Trophoblast cell (in vitro differentiated cells and primary cell): ENCODE results near the gene DNAJC4.

Source experiments
- DNase-seq, 2 donors: peaks; one replicate each; pipeline ENCODE4 v3.0.0-alpha.2; 2016
- H2AFZ ChIP-seq: 2 replicates; pipeline ENCODE4 v1.6.1; 2013; ENCODE audit warnings: low read length, moderate library complexity, mild to moderate bottlenecking; ENCODE audit not compliant: insufficient read depth, poor library complexity
- H2AK5ac ChIP-seq: 2 replicates; pipeline ENCODE4 v1.6.1; 2013; ENCODE audit warnings: mild to moderate bottlenecking, low read length
- H2BK120ac ChIP-seq: 2 replicates; pipeline ENCODE4 v1.6.1; 2013; ENCODE audit warnings: low read length, mild to moderate bottlenecking, moderate library complexity; ENCODE audit not compliant: insufficient read depth, poor library complexity
- H2BK12ac ChIP-seq: 2 replicates; pipeline ENCODE4 v1.6.1; 2013; ENCODE audit warnings: mild to moderate bottlenecking, low read length, moderate library complexity
- H2BK5ac ChIP-seq: 2 replicates; pipeline ENCODE4 v1.6.1; 2013; ENCODE audit warnings: low read length, low read depth, moderate library complexity, mild to moderate bottlenecking; ENCODE audit not compliant: poor library complexity
- H3K14ac ChIP-seq: 2 replicates; pipeline ENCODE4 v1.6.1; 2013; ENCODE audit warnings: mild to moderate bottlenecking, low read length
- H3K18ac ChIP-seq: 2 replicates; pipeline ENCODE4 v1.6.1; 2013; ENCODE audit warnings: mild to moderate bottlenecking, low read length
- H3K23ac ChIP-seq: 2 replicates; pipeline ENCODE4 v1.6.1; 2013; ENCODE audit warnings: low read length
- H3K27ac ChIP-seq: 2 replicates; pipeline ENCODE4 v1.5.1; 2013; ENCODE audit warnings: low read depth, mild to moderate bottlenecking, inconsistent platforms, low read length, moderate library complexity
- H3K27me3 ChIP-seq: 2 replicates; pipeline ENCODE4 v1.6.1; 2013; ENCODE audit warnings: inconsistent platforms, mild to moderate bottlenecking, low read length, moderate library complexity; ENCODE audit not compliant: insufficient read depth
- H3K36me3 ChIP-seq, 2 experiments: 1 replicate in 1 of 2; 2 replicates in 1 of 2; pipeline ENCODE4 v1.6.1; 2013; ENCODE audit warnings: low read length in 2 of 2, mild to moderate bottlenecking in 2 of 2, moderate library complexity in 1 of 2; ENCODE audit not compliant: insufficient read depth in 2 of 2, control insufficient read depth in 1 of 2
- H3K4ac ChIP-seq: 2 replicates; pipeline ENCODE4 v1.6.1; 2013; ENCODE audit warnings: low read depth, mild to moderate bottlenecking, low read length, moderate library complexity
- H3K4me1 ChIP-seq, 2 experiments: 1 replicate in 1 of 2; 2 replicates in 1 of 2; pipeline ENCODE4 v1.6.1; 2013; ENCODE audit warnings: low read length in 2 of 2, mild to moderate bottlenecking in 2 of 2, moderate library complexity in 1 of 2; ENCODE audit not compliant: insufficient read depth in 2 of 2, control insufficient read depth in 1 of 2
- H3K4me2 ChIP-seq: 2 replicates; pipeline ENCODE4 v1.6.1; 2013; ENCODE audit warnings: inconsistent platforms, mild to moderate bottlenecking, low read length, moderate library complexity
- H3K4me3 ChIP-seq: 2 replicates; pipeline ENCODE4 v1.5.1; 2013; ENCODE audit warnings: mild to moderate bottlenecking, low read depth, low read length, inconsistent platforms
- H3K79me1 ChIP-seq: one replicate; pipeline ENCODE4 v1.6.1; 2013; ENCODE audit warnings: low read length
- H3K79me2 ChIP-seq: 2 replicates; pipeline ENCODE4 v1.6.1; 2013; ENCODE audit warnings: low read length, mild to moderate bottlenecking; ENCODE audit not compliant: control insufficient read depth, insufficient read depth, poor library complexity
- H3K9ac ChIP-seq: 2 replicates; pipeline ENCODE4 v1.6.1; 2013; ENCODE audit warnings: mild to moderate bottlenecking, low read length
- H3K9me3 ChIP-seq: 2 replicates; pipeline ENCODE4 v1.6.1; 2013; ENCODE audit warnings: low read depth, mild to moderate bottlenecking, control low read depth, inconsistent platforms, low read length; ENCODE audit not compliant: insufficient read depth
- H4K12ac ChIP-seq: 2 replicates; pipeline ENCODE4 v1.6.1; 2013; ENCODE audit warnings: low read depth, mild to moderate bottlenecking, low read length, moderate library complexity
- H4K8ac ChIP-seq: 2 replicates; pipeline ENCODE4 v1.6.1; 2013; ENCODE audit warnings: low read depth, mild to moderate bottlenecking, low read length, moderate library complexity
- H4K91ac ChIP-seq: one replicate; pipeline ENCODE4 v1.6.1; 2013; ENCODE audit warnings: low read depth, mild to moderate bottlenecking, low read length, moderate library complexity
- WGBS: extraction: QIAGEN DNeasy Blood & Tissue Kit; methylation state at CpG from one replicate; pipeline ENCODE4 v1.1.7; 2013; ENCODE audit warnings: missing lambda C conversion rate; ENCODE audit not compliant: insufficient read length, insufficient coverage; ENCODE audit errors: extremely low coverage; 5-methylcytosine and 5-hydroxymethylcytosine counted together

DNAJC4 gene

GRCh38 chr11:64265176-64266160, 35.1 kb downstream of the DNAJC4 start:
- Histone ChIP-seq H3K4me1 (peaks cover 37 to 42% of the 10 kb centered on the region in 2 experiments), H4K8ac (no peak overlapping the region), H3K79me2 (peaks cover 8% of the 10 kb centered on the region), H3K14ac (no peak overlapping the region), H2AK5ac (no peak overlapping the region), H3K4me2 (no peak overlapping the region), H4K12ac (no peak overlapping the region), H2BK5ac (no peak overlapping the region), H2AFZ (no peak overlapping the region), H3K27me3 (no peaks in the 10 kb centered on the region), H3K18ac (no peak overlapping the region), H3K9ac (no peak overlapping the region), H2BK12ac (no peak overlapping the region), H3K79me1 (peaks cover 32% of the 10 kb centered on the region), H2BK120ac (no peak overlapping the region), H3K9me3 (peaks cover 2% of the 10 kb centered on the region), H4K91ac (no peak overlapping the region), H3K4ac (no peak overlapping the region), H3K27ac (no peak overlapping the region), H3K36me3 (peaks cover 59 to 60% of the 10 kb centered on the region in 2 experiments), H3K4me3 (no peak overlapping the region), H3K23ac (no peak overlapping the region)
- no peak for DNase-seq
- no CpG with 5 or more reads among the region's 35 CpGs for WGBS

DNA sequence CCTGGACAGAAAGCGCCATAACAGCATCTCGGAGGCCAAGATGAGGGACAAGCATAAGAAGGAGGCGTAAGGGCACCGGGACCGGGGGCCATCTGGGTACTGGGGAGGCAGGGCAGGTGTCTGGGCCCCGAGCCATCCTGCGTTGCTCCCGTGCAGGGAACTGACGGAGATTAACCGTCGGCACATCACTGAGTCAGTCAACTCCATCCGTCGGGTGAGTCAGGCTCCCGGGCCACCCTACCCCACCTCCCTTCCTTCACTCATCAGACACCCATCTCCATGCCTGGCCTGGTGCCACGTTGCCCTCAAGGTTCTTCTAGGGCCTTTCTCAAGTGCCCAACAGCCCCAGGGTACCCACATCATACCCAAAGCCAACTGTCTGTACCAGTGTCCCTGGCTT, 36.0 kb downstream of the DNAJC4 start:
- Histone ChIP-seq H3K27me3 (no peaks in the 10 kb centered on the region), H2BK12ac (no peak overlapping the region), H3K4me3 (no peak overlapping the region), H2BK5ac (no peak overlapping the region), H3K14ac (no peak overlapping the region), H2BK120ac (no peak overlapping the region), H3K4me2 (no peak overlapping the region), H3K36me3 (peaks cover 55 to 57% of the 10 kb centered on the region in 2 experiments), H2AK5ac (no peak overlapping the region), H3K23ac (no peak overlapping the region), H3K27ac (no peak overlapping the region), H3K79me2 (peaks cover 9% of the 10 kb centered on the region), H4K12ac (no peak overlapping the region), H3K9ac (no peak overlapping the region), H3K4me1 (peaks cover 37 to 42% of the 10 kb centered on the region in 2 experiments), H4K8ac (no peak overlapping the region), H3K9me3 (peaks cover 2% of the 10 kb centered on the region), H4K91ac (no peak overlapping the region), H2AFZ (no peak overlapping the region), H3K79me1 (peaks cover 35% of the 10 kb centered on the region), H3K18ac (no peak overlapping the region), H3K4ac (no peak overlapping the region)
- DNase-seq: no peak
- no CpG with 5 or more reads among the region's 15 CpGs for WGBS

DNA sequence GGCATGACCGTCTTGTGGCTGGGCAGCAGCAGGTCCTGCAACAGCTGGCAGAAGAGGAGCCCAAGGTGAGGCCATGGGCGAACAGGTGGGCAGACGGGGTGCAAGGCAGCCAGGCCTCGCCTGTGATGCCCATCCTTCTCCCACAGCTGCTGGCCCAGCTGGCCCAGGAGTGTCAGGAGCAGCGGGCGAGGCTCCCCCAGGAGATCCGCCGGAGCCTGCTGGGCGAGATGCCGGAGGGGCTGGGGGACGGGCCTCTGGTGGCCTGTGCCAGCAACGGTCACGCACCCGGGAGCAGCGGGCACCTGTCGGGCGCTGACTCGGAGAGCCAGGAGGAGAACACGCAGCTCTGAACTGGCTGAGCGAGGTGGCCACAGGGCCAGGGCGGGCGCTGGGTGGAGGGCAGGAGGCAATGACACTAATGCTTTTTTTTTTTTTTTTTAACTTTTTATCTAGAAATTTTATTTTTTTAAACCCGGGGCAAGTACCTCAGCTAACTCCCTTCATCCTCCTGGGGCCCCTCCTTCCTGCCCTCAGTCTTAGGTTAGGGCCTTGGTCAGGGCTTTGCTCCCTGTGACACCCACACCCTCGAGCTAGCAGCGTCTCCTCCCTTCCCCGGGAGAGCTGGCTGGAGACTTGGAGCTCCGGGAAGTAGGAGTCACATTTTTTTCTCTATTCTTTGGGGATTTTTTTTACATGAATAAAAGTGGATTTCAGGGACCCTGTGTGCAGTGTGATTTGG, 37.0 kb downstream of the DNAJC4 start:
- no peak overlapping the region for H4K91ac ChIP-seq
- peaks cover 2% of the 10 kb centered on the region for H3K9me3 ChIP-seq
- no peak overlapping the region for H2AK5ac ChIP-seq
- H3K9ac ChIP-seq: no peak overlapping the region
- H4K8ac ChIP-seq: no peak overlapping the region
- no CpG with 5 or more reads among the region's 27 CpGs for WGBS
- no peak overlapping the region for H3K18ac ChIP-seq
- peak in 1 of 2 donors; percentile 23 for DNase-seq
- H3K27ac ChIP-seq: no peak overlapping the region
- no peak overlapping the region for H4K12ac ChIP-seq
- peaks cover 46 to 50% of the 10 kb centered on the region in 2 experiments for H3K36me3 ChIP-seq
- no peaks in the 10 kb centered on the region for H3K27me3 ChIP-seq
- H2AFZ ChIP-seq: no peak overlapping the region
- no peak overlapping the region for H3K4ac ChIP-seq
- H3K79me1 ChIP-seq: peaks cover 40% of the 10 kb centered on the region
- no peak overlapping the region for H3K4me3 ChIP-seq
- H3K23ac ChIP-seq: no peak overlapping the region
- no peak overlapping the region for H2BK5ac ChIP-seq
- H3K4me2 ChIP-seq: no peak overlapping the region
- peaks cover 35 to 41% of the 10 kb centered on the region in 2 experiments for H3K4me1 ChIP-seq
- no peak overlapping the region for H2BK120ac ChIP-seq
- H3K14ac ChIP-seq: no peak overlapping the region
- peaks cover 13% of the 10 kb centered on the region for H3K79me2 ChIP-seq
- no peak overlapping the region for H2BK12ac ChIP-seq

GRCh38 chr11:64268025-64268892, 37.9 kb downstream of the DNAJC4 start:
- peaks cover 42 to 46% of the 10 kb centered on the region in 2 experiments for H3K36me3 ChIP-seq
- no peak overlapping the region for H3K4ac ChIP-seq
- H2BK5ac ChIP-seq: peak overlapping the region; percentile 8
- no peaks in the 10 kb centered on the region for H3K27me3 ChIP-seq
- peak overlapping the region; percentile 15 for H3K18ac ChIP-seq
- peak overlapping the region; percentile 39 for H2BK12ac ChIP-seq
- peak overlapping the region; percentile 8 for H2BK120ac ChIP-seq
- peak overlapping the region; percentile 57 for H2AK5ac ChIP-seq
- peak overlapping the region; percentile 92 for H3K4me2 ChIP-seq
- no peak overlapping the region for H3K9ac ChIP-seq
- peak in 1 of 2 donors; percentile 83 for DNase-seq
- WGBS: no CpG with 5 or more reads among the region's 23 CpGs
- peak overlapping the region; percentile 46 for H4K12ac ChIP-seq
- peak overlapping the region; percentile 21 for H3K4me3 ChIP-seq
- peak overlapping the region; percentile 97 for H3K27ac ChIP-seq
- peaks cover 35% of the 10 kb centered on the region for H3K79me1 ChIP-seq
- peak overlapping the region; percentile 6 for H2AFZ ChIP-seq
- H3K23ac ChIP-seq: no peak overlapping the region
- H3K4me1 ChIP-seq: peaks cover 27 to 32% of the 10 kb centered on the region in 2 experiments
- H3K14ac ChIP-seq: peak overlapping the region; percentile 96
- H3K9me3 ChIP-seq: no peaks in the 10 kb centered on the region
- peak overlapping the region; percentile 96 for H4K91ac ChIP-seq
- peaks cover 13% of the 10 kb centered on the region for H3K79me2 ChIP-seq
- H4K8ac ChIP-seq: peak overlapping the region; percentile 10
